PC-3 (cell line): ENCODE data around the gene UBE2L6. TPM values are rescaled to one million over a fixed set of nuclear protein-coding genes. Genes with fewer than 3 reads are reported as not detected.

ENCODE experiments used
- ATAC-seq: fragments of 200-7000 bp; cut with Tn5 transposase; 2 replicates; pipeline ENCODE4 v1.9.1; 2020; ENCODE audit warnings: mild to moderate bottlenecking, moderate library complexity
- BruUV-seq: library from RNA; stranded (reverse); fragments of 400-500 nt; replicated peaks from 2 replicates; lab custom pipeline; 2021; lab: Mats Ljungman, UMichigan
- CTCF ChIA-PET: fragments of 300-600 bp; sonication (Branson Sonifier 250); formaldehyde crosslinking; loops from one replicate; lab custom pipeline; 2022; ENCODE audit warnings: antibody characterized with exemption; lab: Charles Lee
- POLR2A ChIA-PET: fragments of 300-600 bp; sonication (Branson Sonifier 250); formaldehyde crosslinking; loops from one replicate; lab custom pipeline; 2022; ENCODE audit warnings: antibody characterized with exemption; ENCODE audit not compliant: unreplicated experiment; lab: Charles Lee
- DNase-seq: peaks from one replicate; pipeline ENCODE4 v3.0.0-alpha.2; 2015
- H2AFZ ChIP-seq: fragments of 300-600 bp; sonication (generic); 2 replicates; pipeline ENCODE4 v1.6.0; 2016; ENCODE audit warnings: antibody characterized with exemption, low read length
- H3F3A ChIP-seq: fragments of 300-600 bp; sonication (generic); one replicate; pipeline ENCODE4 v1.6.0; 2017; ENCODE audit warnings: antibody characterized with exemption, low read length, control low read depth, mild to moderate bottlenecking; ENCODE audit not compliant: unreplicated experiment
- H3K27ac ChIP-seq: fragments of 300-600 bp; sonication (generic); 2 replicates; pipeline ENCODE4 v1.5.1; 2016; ENCODE audit warnings: mild to moderate bottlenecking, low read length
- H3K27me3 ChIP-seq: fragments of 300-600 bp; sonication (generic); 2 replicates; pipeline ENCODE4 v1.6.1; 2016; ENCODE audit warnings: low read length, mixed read lengths
- H3K36me3 ChIP-seq: fragments of 300-600 bp; sonication (generic); 2 replicates; pipeline ENCODE4 v1.6.1; 2016; ENCODE audit warnings: low read depth, mixed run types, low read length, mixed read lengths
- H3K4me1 ChIP-seq: fragments of 300-600 bp; sonication (generic); 2 replicates; pipeline ENCODE4 v1.5.1; 2016; ENCODE audit warnings: low read length; ENCODE audit not compliant: insufficient read depth
- H3K4me2 ChIP-seq: fragments of 300-600 bp; sonication (generic); 2 replicates; pipeline ENCODE4 v1.6.0; 2016; ENCODE audit warnings: low read length
- H3K4me3 ChIP-seq: fragments of 300-600 bp; sonication (generic); 2 replicates; pipeline ENCODE4 v1.5.1; 2016; ENCODE audit warnings: mild to moderate bottlenecking, low read length, mixed read lengths
- H3K79me2 ChIP-seq: fragments of 300-600 bp; sonication (generic); 2 replicates; pipeline ENCODE4 v1.6.1; 2017; ENCODE audit warnings: low read length, mixed read lengths
- H3K9ac ChIP-seq: fragments of 300-600 bp; sonication (generic); 2 replicates; pipeline ENCODE4 v1.6.0; 2016; ENCODE audit warnings: mild to moderate bottlenecking, low read length
- H3K9me2 ChIP-seq: fragments of 300-600 bp; sonication (generic); replicated peaks from 2 replicates; pipeline ENCODE4 v1.6.1; 2016; ENCODE audit warnings: mixed run types, low read length, mixed read lengths
- H3K9me3 ChIP-seq: fragments of 300-600 bp; sonication (generic); 2 replicates; pipeline ENCODE4 v1.6.1; 2016; ENCODE audit warnings: low read length, mixed read lengths
- H4K20me1 ChIP-seq: fragments of 300-600 bp; sonication (generic); 2 replicates; pipeline ENCODE4 v1.6.1; 2016; ENCODE audit warnings: low read length, mixed read lengths
- CTCF ChIP-seq: fragments of 300-600 bp; sonication (generic); conservative IDR thresholded peaks from 2 replicates; pipeline ENCODE4 v1.5.1; 2017; ENCODE audit warnings: antibody characterized with exemption, low read depth, mild to moderate bottlenecking, low read length
- EZH2 ChIP-seq: fragments of 300-600 bp; sonication (generic); IDR thresholded peaks from one replicate; pipeline ENCODE4 v1.6.1; 2017; ENCODE audit warnings: antibody characterized with exemption, mild to moderate bottlenecking, low read length; ENCODE audit not compliant: unreplicated experiment
- EZH2phosphoT487 ChIP-seq: fragments of 300-600 bp; sonication (generic); IDR thresholded peaks from 2 replicates; pipeline ENCODE4 v1.6.1; 2018; ENCODE audit warnings: mild to moderate bottlenecking, antibody characterized with exemption, low read length, borderline replicate concordance
- intact Hi-C: fragments of 100-400 bp; cut with micrococcal nuclease; formaldehyde crosslinking; loops from 2 replicates; pipeline ENCODE4 v1.9.0; 2023
- total RNA-seq: library from RNA; depleted of rRNA; stranded (reverse); fragments of >200 nt; gene quantifications from 2 replicates; pipeline ENCODE4 v1.2.3, GENCODE V29; 2014

Gene UBE2L6
- total RNA-seq, 1 experiment from 2014 or later = 16.5 TPM

DNA sequence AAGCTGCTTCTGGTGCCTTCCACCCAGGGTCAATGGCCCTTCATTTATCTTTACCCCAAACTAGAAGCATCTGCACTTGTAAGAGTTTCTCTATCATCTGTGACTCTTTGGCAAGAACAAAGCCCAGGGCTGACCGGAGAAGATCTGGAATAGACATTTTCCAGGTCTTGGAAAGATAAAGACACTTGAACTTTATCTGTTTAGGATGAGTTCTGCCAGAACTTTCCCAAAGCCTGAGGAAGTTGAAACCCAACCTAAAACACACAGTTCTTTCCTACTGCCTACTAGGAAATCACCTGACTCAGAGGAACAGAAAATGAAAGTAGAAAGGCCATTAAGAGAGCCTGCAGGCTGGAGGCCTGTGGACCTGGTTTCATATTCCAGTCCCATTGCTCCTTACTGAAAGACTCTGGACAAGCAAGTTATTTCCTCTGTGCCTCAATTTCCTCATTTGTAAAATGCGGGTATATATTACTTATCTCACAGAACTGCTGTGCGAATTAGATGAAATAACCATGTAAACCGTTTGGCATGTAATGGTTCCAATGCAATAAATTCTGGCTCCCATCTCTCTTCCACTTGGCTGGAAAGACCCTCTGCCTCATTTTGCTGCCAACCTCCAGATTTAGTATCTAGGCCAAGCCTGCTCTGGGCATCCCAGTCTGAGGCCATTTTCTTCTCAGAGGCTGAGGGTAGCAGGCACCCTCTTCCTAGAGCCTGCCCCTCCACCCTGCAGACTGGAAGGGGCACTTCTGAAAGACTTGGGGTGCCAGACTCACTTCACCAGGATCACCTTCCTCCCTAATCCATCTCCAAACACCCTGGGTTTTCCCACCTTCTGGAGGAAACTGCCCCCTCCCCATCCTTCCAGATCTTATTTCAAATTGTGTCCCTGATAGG is 1.2 kb downstream of the UBE2L6 start:
- H3K79me2 ChIP-seq = no peaks in the 10 kb centered on the region

GRCh38 chr11:57562596-57562995 is 4.9 kb downstream of the UBE2L6 start:
- peak; percentile 36 for DNase-seq
- no peaks in the 10 kb centered on the region for H4K20me1 ChIP-seq
- H3K9me2 ChIP-seq = no peaks in the 10 kb centered on the region
- H3F3A ChIP-seq = no peaks in the 10 kb centered on the region
- H3K9ac ChIP-seq = no peak overlapping the region
- TF ChIP-seq EZH2 = no peak
- no peak for TF ChIP-seq EZH2phosphoT487
- TF ChIP-seq CTCF = peak; percentile 37; the same call in 1 of the 2 replicates
- ChIA-PET CTCF (no interaction called here), POLR2A (interaction anchor here (0.7 kb wide), 1 partner anchor 47 kb away, joined by 3 read pairs; no protein-coding TSS in a partner anchor)
- no peak for ATAC-seq
- no peaks in the 10 kb centered on the region for H3K27me3 ChIP-seq
- H2AFZ ChIP-seq = no peak overlapping the region
- no peak overlapping the region for H3K27ac ChIP-seq
- H3K4me2 ChIP-seq = no peak overlapping the region
- H3K4me1 ChIP-seq = peaks cover 18% of the 10 kb centered on the region
- no TSS peak for BruUV-seq
- intact Hi-C loops = no loop called here
- no peaks in the 10 kb centered on the region for H3K36me3 ChIP-seq
- no peak overlapping the region for H3K4me3 ChIP-seq
- no peaks in the 10 kb centered on the region for H3K9me3 ChIP-seq
- no peaks in the 10 kb centered on the region for H3K79me2 ChIP-seq

More for the DNA sequence above, 1.2 kb downstream of the UBE2L6 start:
- ChIA-PET POLR2A (no interaction called here), CTCF (no interaction called here)
- peak overlapping the region; percentile 32; the same call in 1 of the 2 replicates for H3K4me3 ChIP-seq
- intact Hi-C loops = no loop called here
- no peaks in the 10 kb centered on the region for H3K36me3 ChIP-seq
- peaks cover 20% of the 10 kb centered on the region for H3K4me1 ChIP-seq
- no peak overlapping the region for H3K9ac ChIP-seq
- H3K27ac ChIP-seq = no peak overlapping the region
- no peaks in the 10 kb centered on the region for H3F3A ChIP-seq
- no peaks in the 10 kb centered on the region for H3K27me3 ChIP-seq
- H3K9me3 ChIP-seq = no peaks in the 10 kb centered on the region
- TF ChIP-seq EZH2 (no peak), CTCF (no peak), EZH2phosphoT487 (no peak)
- ATAC-seq (peak; percentile 16), DNase-seq (peak; percentile 41)
- H2AFZ ChIP-seq = peak overlapping the region; percentile 35; the same call in 1 of the 2 replicates
- H3K9me2 ChIP-seq = no peaks in the 10 kb centered on the region
- no peaks in the 10 kb centered on the region for H4K20me1 ChIP-seq
- TSS peak; percentile 81 for BruUV-seq
- H3K4me2 ChIP-seq = peak overlapping the region; percentile 46

DNA sequence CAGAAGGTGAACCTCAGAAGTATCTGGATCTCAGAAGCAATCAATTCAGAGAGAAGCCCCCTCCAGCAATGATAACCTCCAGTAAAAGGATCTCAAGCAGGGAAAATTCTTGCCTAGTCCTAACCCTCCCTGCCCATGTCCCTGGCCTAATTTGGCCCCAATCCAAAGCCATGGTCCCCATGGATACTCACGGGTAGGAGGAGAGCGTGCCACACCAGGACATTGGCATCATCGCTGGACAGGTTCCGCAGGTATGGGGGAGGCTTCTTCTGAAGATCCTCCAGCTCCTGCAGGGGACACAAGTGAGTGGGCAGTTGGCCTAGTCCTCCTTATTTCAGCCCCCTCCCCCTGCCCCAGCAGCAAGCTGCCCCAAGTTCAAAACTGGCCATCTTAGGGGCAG is 7.3 kb downstream of the UBE2L6 start:
- Histone ChIP-seq H3K79me2 (no peaks in the 10 kb centered on the region), H3K27ac (no peak overlapping the region), H3K9me3 (no peaks in the 10 kb centered on the region), H3K4me3 (no peak overlapping the region), H3K4me2 (no peak overlapping the region), H3K9ac (no peak overlapping the region), H4K20me1 (no peaks in the 10 kb centered on the region), H3F3A (no peaks in the 10 kb centered on the region), H3K4me1 (peaks cover 6% of the 10 kb centered on the region; the same call in 1 of the 2 replicates), H3K27me3 (no peaks in the 10 kb centered on the region), H3K9me2 (no peaks in the 10 kb centered on the region), H3K36me3 (no peaks in the 10 kb centered on the region), H2AFZ (no peak overlapping the region)
- DNase-seq (peak; percentile 68), ATAC-seq (no peak)
- TF ChIP-seq CTCF (no peak), EZH2phosphoT487 (no peak), EZH2 (no peak)
- CTCF ChIA-PET = no interaction called here
- no TSS peak for BruUV-seq
- POLR2A ChIA-PET = no interaction called here
- intact Hi-C loops = no loop called here
